Smooth muscle cell of the brain vasculature (primary cell): ENCODE measurements around the gene FCRL6.

ENCODE experiments used
- DNase-seq: peaks from one replicate; pipeline ENCODE4 v3.0.0-alpha.2; 2012; ENCODE audit warnings: low read depth, low spot score

Gene FCRL6

GRCh38 chr1:159835356-159835755 is 33.2 kb downstream of the FCRL6 start:
- DNase-seq: no peak

GRCh38 chr1:159835862-159836525 is 33.8 kb downstream of the FCRL6 start:
- DNase-seq: no peak

GRCh38 chr1:159838715-159839114 is 36.6 kb downstream of the FCRL6 start:
- DNase-seq: no peak

- no peak for DNase-seq
Observed at GRCh38 chr1:159839116-159839849, 37.1 kb downstream of the FCRL6 start.

GRCh38 chr1:159841749-159842148 is 39.6 kb downstream of the FCRL6 start:
- DNase-seq: no peak

GRCh38 chr1:159843459-159843858 is 41.3 kb downstream of the FCRL6 start:
- DNase-seq: no peak

GRCh38 chr1:159845751-159846629 is 43.8 kb downstream of the FCRL6 start:
- no peak for DNase-seq

- DNase-seq: no peak
Observed at GRCh38 chr1:159847231-159847630, 45.1 kb downstream of the FCRL6 start.

- DNase-seq: no peak
Observed at GRCh38 chr1:159848326-159848725, 46.2 kb downstream of the FCRL6 start.

GRCh38 chr1:159849626-159850366 is 47.6 kb downstream of the FCRL6 start:
- no peak for DNase-seq

GRCh38 chr1:159851407-159851806 is 49.2 kb downstream of the FCRL6 start:
- DNase-seq: no peak

- DNase-seq: no peak
Observed at GRCh38 chr1:159853417-159854115, 51.4 kb downstream of the FCRL6 start.

- no peak for DNase-seq
Observed at GRCh38 chr1:159854116-159854692, 52.0 kb downstream of the FCRL6 start.

- peak; percentile 13 for DNase-seq
Observed at GRCh38 chr1:159854693-159855192, 52.6 kb downstream of the FCRL6 start.

- no peak for DNase-seq
Observed at GRCh38 chr1:159855709-159856108, 53.5 kb downstream of the FCRL6 start.

GRCh38 chr1:159856576-159856975 is 54.4 kb downstream of the FCRL6 start:
- DNase-seq: no peak

GRCh38 chr1:159857889-159858288 is 55.7 kb downstream of the FCRL6 start:
- DNase-seq: no peak

- DNase-seq: no peak
Observed at GRCh38 chr1:159859767-159860322, 57.7 kb downstream of the FCRL6 start.

GRCh38 chr1:159860456-159860855 is 58.3 kb downstream of the FCRL6 start:
- no peak for DNase-seq

GRCh38 chr1:159861218-159861617 is 59.1 kb downstream of the FCRL6 start:
- no peak for DNase-seq
